Ishikawa (cell line): ENCODE measurements around the gene ASB1.

Experiments used
- CEBPB ChIP-seq: IDR thresholded peaks from 2 replicates; pipeline ENCODE4 v1.6.1; 2012
- CREB1 ChIP-seq: IDR thresholded peaks from 2 replicates; pipeline ENCODE4 v1.6.1; 2012; ENCODE audit warnings: low read depth
- EGR1 ChIP-seq: IDR thresholded peaks from 2 replicates; pipeline ENCODE4 v1.6.1; 2012
- EP300 ChIP-seq: IDR thresholded peaks from 2 replicates; pipeline ENCODE4 v1.6.1; 2012; ENCODE audit warnings: borderline replicate concordance
- FOXM1 ChIP-seq: IDR thresholded peaks from 2 replicates; pipeline ENCODE4 v1.6.1; 2012; ENCODE audit warnings: low read depth, borderline replicate concordance
- MAX ChIP-seq: IDR thresholded peaks from 2 replicates; pipeline ENCODE4 v1.6.1; 2012
- NFIC ChIP-seq: IDR thresholded peaks from 2 replicates; pipeline ENCODE4 v1.6.1; 2012
- RAD21 ChIP-seq: IDR thresholded peaks from 2 replicates; pipeline ENCODE4 v1.6.1; 2012; ENCODE audit warnings: low read depth
- REST ChIP-seq: IDR thresholded peaks from 2 replicates; pipeline ENCODE4 v1.6.1; 2012; ENCODE audit warnings: low read depth, mild to moderate bottlenecking
- TAF1 ChIP-seq: IDR thresholded peaks from 2 replicates; pipeline ENCODE4 v1.6.1; 2012; ENCODE audit warnings: low read depth, mild to moderate bottlenecking
- TCF12 ChIP-seq: IDR thresholded peaks from 2 replicates; pipeline ENCODE4 v1.6.1; 2012; ENCODE audit warnings: low read depth
- TEAD4 ChIP-seq: IDR thresholded peaks from 2 replicates; pipeline ENCODE4 v1.6.1; 2012
- USF1 ChIP-seq: IDR thresholded peaks from 2 replicates; pipeline ENCODE4 v1.6.1; 2012
- YY1 ChIP-seq: IDR thresholded peaks from 2 replicates; pipeline ENCODE4 v1.6.1; 2012; ENCODE audit warnings: low read depth
- ZBTB7A ChIP-seq: IDR thresholded peaks from 2 replicates; pipeline ENCODE4 v1.6.1; 2012; ENCODE audit warnings: low read depth

ASB1 gene

GRCh38 chr2:238466243-238466756, 39.6 kb downstream of the ASB1 start:
- TF ChIP-seq TCF12, result peak; percentile 61; the same call in 1 of the 2 replicates
- peak; percentile 76; the same call in 1 of the 2 replicates for TF ChIP-seq NFIC
- no peak for TF ChIP-seq FOXM1
- no peak for TF ChIP-seq USF1
- TF ChIP-seq EP300, result no peak
- no peak for TF ChIP-seq ZBTB7A
- no peak for TF ChIP-seq YY1
- no peak for TF ChIP-seq REST
- no peak for TF ChIP-seq CEBPB
- no peak for TF ChIP-seq CREB1
- no peak for TF ChIP-seq MAX
- peak; percentile 57; the same call in 1 of the 2 replicates for TF ChIP-seq TEAD4

- no peak for TF ChIP-seq TAF1
- TF ChIP-seq NFIC, result no peak
- no peak for TF ChIP-seq CEBPB
- no peak for TF ChIP-seq EP300
- TF ChIP-seq FOXM1, result no peak
- no peak for TF ChIP-seq TEAD4
- TF ChIP-seq CREB1, result no peak
- TF ChIP-seq REST, result no peak
- no peak for TF ChIP-seq YY1
- TF ChIP-seq USF1, result no peak
- no peak for TF ChIP-seq EGR1
- no peak for TF ChIP-seq RAD21
- TF ChIP-seq ZBTB7A, result no peak
- no peak for TF ChIP-seq MAX
- TF ChIP-seq TCF12, result no peak
Observed at GRCh38 chr2:238467062-238467461, 40.3 kb downstream of the ASB1 start.

- TF ChIP-seq NFIC, result no peak
- no peak for TF ChIP-seq YY1
- TF ChIP-seq EGR1, result no peak
- no peak for TF ChIP-seq CEBPB
- no peak for TF ChIP-seq RAD21
- TF ChIP-seq TCF12, result no peak
- no peak for TF ChIP-seq ZBTB7A
- TF ChIP-seq USF1, result no peak
Observed at GRCh38 chr2:238467792-238468191, 41.1 kb downstream of the ASB1 start.

- TF ChIP-seq MAX (no peak), ZBTB7A (no peak)
Observed at GRCh38 chr2:238469155-238469554, 42.4 kb downstream of the ASB1 start.

- TF ChIP-seq REST (no peak), EGR1 (no peak), TEAD4 (no peak), ZBTB7A (no peak), TCF12 (no peak), USF1 (no peak), EP300 (no peak), CEBPB (no peak), MAX (no peak), TAF1 (no peak)
Observed at GRCh38 chr2:238473014-238473413, 46.3 kb downstream of the ASB1 start.
